ENCODE data around the gene HMX1.

The HMX1 gene

GRCh38 chr4:8818063-8818881, 53.4 kb downstream of the HMX1 start:
- no peak for DNase-seq (ENCODE audit: low spot score)

- DNase-seq (ENCODE audit: low spot score), result no peak
Observed at GRCh38 chr4:8817813-8818062, 53.9 kb downstream of the HMX1 start.

DNA sequence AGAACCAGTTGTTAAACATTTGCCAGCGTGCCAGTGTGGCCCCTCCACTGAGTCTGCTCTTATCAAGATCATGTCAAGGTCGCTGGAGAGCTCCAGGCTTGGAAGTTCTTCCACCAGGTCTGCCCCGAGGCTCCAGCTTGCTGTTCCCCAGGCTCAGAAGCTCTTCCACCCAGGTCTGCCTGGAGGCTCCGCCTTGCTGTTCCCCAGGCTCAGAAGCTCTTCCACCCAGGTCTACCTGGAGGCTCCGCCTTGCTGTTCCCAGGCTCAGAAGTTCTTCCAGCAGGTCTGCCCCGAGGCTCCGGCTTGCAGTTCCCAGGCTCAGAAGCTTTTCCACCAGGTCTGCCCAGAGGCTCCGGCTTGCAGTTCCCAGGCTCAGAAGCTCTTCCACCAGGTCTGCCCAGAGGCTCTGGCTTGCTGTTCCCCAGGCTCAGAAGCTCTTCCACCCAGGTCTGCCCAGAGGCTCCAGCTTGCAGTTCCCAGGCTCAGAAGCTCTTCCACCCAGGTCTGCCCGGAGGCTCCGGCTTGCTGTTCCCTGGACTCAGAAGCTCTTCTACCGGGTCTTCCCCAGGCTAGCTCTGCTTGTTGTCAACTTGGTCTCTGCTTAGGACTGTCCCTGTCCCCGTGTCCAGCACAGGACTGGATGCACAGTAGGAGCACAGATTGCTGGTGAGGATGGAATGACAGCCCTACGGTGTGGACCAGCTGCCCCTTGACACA, 54.4 kb downstream of the HMX1 start:
- DNase-seq (ENCODE audit: low spot score), result no peak

Measured in AG08396 (cell line).